HS-27A (cell line): Measurements from ENCODE around the gene DSG2.

Source experiments
- DNase-seq: peaks from one replicate; pipeline ENCODE4 v3.0.0-alpha.2; 2012; ENCODE audit warnings: low read depth, missing footprints

Gene DSG2

GRCh38 chr18:31590570-31590969 is 92.6 kb downstream of the DSG2 start:
- no peak for DNase-seq

- no peak for DNase-seq
Observed at GRCh38 chr18:31591113-31591512, 93.1 kb downstream of the DSG2 start.

GRCh38 chr18:31591628-31592027 is 93.7 kb downstream of the DSG2 start, which contains the start of gene TTR:
Gene TTR, plus strand, starts transcription at chr18:31591877. Its CDS starts 26 bp downstream, at chr18:31591903.
- DNase-seq, result no peak

GRCh38 chr18:31592506-31593157 is 94.7 kb downstream of the DSG2 start:
- DNase-seq, result no peak

DNA sequence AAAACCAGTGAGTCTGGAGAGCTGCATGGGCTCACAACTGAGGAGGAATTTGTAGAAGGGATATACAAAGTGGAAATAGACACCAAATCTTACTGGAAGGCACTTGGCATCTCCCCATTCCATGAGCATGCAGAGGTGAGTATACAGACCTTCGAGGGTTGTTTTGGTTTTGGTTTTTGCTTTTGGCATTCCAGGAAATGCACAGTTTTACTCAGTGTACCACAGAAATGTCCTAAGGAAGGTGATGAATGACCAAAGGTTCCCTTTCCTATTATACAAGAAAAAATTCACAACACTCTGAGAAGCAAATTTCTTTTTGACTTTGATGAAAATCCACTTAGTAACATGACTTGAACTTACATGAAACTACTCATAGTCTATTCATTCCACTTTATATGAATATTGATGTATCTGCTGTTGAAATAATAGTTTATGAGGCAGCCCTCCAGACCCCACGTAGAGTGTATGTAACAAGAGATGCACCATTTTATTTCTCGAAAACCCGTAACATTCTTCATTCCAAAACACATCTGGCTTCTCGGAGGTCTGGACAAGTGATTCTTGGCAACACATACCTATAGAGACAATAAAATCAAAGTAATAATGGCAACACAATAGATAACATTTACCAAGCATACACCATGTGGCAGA is 97.3 kb downstream of the DSG2 start:
- no peak for DNase-seq

GRCh38 chr18:31596081-31596872 is 98.3 kb downstream of the DSG2 start:
- DNase-seq, result no peak

DNA sequence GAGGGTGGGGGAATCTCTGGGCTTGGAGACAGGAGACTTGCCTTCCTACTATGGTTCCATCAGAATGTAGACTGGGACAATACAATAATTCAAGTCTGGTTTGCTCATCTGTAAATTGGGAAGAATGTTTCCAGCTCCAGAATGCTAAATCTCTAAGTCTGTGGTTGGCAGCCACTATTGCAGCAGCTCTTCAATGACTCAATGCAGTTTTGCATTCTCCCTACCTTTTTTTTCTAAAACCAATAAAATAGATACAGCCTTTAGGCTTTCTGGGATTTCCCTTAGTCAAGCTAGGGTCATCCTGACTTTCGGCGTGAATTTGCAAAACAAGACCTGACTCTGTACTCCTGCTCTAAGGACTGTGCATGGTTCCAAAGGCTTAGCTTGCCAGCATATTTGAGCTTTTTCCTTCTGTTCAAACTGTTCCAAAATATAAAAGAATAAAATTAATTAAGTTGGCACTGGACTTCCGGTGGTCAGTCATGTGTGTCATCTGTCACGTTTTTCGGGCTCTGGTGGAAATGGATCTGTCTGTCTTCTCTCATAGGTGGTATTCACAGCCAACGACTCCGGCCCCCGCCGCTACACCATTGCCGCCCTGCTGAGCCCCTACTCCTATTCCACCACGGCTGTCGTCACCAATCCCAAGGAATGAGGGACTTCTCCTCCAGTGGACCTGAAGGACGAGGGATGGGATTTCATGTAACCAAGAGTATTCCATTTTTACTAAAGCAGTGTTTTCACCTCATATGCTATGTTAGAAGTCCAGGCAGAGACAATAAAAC is 100.2 kb downstream of the DSG2 start:
- DNase-seq, result no peak
